Fibroblast of peridontal ligament (primary cell): ENCODE results near the gene SIGLEC15.
"Not testable (repeated sequence)": the region's sequence is repeated elsewhere in the genome, so short reads cannot be mapped to it uniquely, and the experiment has no call there.

ENCODE experiments used
- DNase-seq: peaks from one replicate; pipeline ENCODE4 v3.0.0-alpha.2; 2010; ENCODE audit errors: extremely low read depth

SIGLEC15 gene

DNA sequence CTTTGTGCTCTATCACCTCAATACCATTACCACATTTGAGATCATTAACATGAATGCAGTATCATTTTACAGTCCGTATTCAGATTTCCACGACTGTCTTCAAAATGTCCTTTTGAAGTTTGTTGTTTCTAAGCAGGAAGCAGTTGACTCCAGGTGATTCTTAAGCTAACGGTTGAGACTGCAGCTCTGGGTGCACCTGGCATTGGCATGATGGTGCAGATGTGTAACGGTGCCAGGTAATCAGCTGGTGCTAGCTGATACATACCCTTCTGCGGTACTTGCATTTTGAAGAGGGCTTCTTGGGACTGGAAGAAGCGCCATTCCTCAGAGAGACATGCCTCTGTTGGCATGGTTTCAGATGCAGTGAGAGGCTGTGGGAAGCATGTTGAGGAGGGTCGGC, 19.5 kb downstream of the SIGLEC15 start:
- no peak for DNase-seq

DNA sequence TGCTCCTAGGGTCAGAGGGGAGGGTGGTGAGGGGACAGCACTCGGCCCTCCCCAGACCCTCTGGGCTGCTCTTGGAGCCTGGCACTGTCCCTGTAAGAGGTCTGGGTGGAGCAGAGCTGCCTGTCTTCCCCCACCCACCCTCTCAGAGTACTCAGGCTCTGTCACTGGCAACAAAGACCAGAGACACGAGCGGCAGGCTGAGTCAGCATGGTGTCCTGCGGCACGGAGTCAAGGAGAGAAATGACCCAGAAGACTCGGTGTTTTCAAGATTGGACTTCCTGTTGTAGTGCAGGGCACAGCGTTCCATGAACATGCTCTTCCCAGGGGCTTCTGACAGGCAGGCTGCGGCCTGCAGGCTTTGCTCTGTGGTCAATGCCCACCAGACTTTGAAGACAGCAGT, 19.9 kb downstream of the SIGLEC15 start:
- DNase-seq = no peak

DNA sequence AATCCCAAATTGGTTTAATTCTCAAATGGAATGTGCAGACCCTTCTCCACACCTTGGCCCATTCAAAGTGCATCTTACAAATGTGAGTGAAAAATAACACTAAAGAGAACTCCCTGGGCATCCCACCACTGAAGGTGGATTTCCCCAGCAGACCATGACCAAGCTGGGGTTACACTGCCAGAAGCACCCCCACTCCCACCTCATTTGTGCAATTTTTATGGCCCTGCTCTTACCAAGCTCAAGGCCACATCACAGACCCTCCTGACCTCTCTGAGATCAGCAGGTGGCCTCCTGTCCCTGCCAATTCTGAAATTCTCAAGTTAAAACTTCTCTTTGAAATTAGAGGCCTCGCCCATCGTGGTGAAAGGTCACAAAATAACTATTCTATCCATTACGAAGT, 21.6 kb downstream of the SIGLEC15 start:
- no peak for DNase-seq

DNA sequence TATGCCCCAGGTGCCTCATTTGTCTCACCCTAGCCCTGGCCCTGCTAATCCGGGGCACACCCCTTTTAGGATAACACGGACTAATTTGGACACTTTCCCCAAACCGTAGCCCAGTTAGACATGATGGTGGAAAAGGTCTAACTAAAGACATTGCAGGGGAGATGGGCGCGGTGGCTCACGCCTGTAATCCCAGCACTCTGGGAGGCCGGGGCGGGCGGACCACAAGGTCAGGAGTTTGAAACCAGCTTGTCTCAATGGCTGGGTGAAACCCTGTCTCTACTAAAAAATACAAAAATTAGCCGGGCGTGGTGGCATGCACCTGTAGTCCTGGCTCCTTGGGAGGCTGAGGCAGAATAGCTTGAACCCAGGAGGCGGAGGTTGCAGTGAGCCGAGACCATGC, 23.2 kb downstream of the SIGLEC15 start:
- DNase-seq = not testable (repeated sequence)

DNA sequence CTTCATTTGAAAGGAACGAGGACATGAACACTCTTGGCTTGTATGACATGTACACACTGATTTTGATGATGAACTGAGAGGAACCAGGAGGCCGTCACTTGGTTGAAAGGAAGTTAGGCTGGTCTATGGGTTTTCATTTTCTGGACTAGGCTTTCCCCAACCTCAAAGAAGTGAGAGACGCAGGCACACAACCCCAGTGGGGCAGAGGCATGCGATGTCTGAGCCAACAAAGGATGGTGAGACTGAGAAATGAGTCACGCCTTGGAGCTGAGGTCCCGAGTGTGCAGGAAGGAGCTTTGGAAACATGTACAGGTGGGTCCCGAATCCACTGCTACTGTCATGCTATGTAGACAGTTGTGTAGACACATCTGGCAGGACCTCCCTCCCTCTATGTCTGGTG, 24.1 kb downstream of the SIGLEC15 start:
- no peak for DNase-seq

DNA sequence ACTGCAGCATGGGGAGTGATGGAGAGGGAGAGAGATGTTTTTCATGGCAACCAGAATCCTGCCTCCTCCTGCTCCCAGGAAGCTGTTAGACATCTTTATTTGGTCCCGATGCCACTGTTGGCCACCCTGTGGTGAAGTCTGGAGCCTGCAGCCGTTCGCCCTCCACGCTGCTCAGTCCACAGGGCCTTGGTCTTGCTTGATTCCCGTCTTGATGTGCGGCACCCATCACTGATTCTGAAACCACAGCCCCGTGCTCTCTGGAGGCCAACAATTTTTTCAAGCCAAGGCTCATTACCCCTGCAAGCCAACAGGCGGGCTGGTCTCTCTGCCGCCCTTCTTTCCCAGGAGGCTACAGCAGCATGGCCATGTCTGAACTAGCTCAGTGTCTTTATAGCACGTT, 24.5 kb downstream of the SIGLEC15 start:
- DNase-seq = no peak

DNA sequence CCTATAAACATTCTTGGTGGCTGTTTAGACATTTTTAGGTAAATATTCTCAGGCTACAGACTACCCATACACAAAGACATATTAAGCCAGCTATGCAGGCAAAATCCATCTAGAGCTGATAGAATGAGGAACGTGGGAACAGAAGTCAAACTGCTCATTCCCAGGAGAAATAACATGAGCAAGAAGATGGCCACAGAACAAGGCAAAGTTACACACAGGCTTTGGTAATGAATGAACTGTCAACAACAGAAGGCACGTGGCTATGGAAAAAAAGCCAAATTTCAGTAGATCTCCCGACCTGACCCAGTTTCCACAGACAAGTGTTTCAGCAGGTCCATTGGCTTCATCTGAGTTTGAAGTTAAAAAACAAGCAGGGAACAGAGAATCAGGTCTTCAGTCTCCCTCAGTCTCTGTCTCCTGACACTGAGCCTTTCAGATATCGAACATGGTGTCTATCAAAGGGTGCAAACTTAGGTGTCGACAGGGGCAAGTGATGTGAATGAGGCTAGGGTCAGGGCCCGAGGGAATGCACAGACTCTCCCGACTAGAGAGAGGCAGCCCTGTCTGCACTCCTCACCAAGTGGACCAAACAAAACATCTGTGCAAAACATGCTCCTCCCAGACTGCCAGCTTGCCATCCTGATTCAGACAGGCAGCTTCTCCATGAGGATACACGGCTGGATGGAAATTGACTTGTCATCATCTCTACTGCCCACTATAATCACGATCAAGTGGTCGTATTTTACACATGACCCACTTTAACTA, 25.9 kb downstream of the SIGLEC15 start:
- no peak for DNase-seq

DNA sequence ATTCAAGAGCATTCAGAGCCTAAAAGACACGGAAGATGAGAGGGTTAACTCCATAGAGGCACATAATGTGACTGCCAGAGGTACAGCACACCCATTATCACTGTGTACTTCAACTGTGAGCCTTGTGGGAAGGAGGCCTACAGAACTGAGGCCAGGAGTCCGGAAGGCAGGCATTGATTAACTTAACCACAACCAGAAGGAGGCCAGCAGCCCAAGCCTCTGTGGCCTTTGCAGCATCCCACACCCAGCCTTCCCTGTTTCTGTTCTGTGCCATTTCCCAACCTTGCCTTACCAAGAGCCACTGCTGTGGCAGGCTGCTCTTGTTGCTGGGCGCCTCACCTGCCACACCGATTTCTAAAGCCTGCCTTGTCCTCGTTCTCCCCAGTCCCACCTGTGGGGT, 27.2 kb downstream of the SIGLEC15 start:
- DNase-seq = no peak

DNA sequence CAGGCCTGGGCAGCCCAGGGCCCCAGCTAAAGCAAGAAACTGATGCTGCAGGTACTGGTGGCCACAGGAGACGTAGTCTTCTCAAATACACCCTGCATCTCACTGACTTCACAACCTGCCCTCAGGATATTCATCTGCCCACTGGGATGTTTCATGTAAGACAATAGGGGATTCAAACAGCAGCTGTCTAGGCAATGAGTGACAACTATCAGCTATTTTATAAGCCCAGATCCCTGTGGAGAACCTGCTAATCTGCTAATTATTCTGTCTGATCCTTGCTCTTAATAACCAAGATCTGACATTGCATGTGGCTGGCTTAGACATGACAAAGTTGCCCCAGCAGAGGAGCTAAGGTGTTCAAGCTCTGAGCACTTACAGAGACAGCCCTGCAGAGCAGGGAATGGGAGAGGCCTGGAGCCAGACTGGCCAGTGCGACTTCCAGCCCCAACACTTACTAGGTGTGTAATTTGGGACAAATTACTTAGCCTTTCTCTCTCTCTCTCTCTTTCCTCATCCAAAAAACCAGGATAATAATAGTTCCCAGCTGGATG, 28.6 kb downstream of the SIGLEC15 start:
- DNase-seq = no peak

DNA sequence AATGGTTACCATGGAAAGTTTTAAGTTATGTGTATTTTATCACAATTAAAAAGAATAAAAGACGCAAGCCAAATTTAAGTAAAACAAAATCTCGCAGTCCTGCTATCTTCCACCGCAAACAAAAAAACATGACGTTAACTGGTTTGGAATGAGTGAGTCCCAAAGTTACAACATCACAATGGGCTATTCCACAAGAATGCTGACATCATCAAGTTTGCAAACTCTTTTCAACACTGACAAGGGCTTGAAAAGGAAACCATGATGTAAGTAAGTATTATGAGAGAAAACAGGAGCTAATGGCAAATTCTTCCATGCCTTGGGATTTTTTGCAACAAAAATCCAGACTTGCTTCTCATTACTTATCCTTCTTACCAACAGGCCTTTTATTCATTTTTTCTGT, 31.1 kb downstream of the SIGLEC15 start:
- peak; percentile 86 for DNase-seq

DNA sequence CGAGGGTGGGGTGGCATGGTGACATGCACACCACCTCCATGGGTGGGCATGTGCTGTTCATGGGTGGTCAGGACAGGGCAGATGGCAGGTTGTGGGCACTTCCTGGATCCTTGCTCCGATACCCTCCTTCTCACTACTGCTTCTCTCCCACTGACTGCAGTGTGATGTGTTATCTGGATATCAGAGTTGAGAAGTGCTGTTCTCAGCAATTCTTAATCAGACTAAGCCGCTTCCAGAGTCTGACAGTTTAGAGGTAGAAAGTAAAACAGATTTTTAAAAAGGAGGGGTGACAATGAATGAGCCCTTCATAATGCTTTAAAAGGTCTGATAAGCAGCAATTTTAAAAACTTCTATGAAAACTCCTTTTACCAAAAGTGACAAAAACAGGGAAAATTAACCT, 33.9 kb downstream of the SIGLEC15 start:
- DNase-seq = no peak

DNA sequence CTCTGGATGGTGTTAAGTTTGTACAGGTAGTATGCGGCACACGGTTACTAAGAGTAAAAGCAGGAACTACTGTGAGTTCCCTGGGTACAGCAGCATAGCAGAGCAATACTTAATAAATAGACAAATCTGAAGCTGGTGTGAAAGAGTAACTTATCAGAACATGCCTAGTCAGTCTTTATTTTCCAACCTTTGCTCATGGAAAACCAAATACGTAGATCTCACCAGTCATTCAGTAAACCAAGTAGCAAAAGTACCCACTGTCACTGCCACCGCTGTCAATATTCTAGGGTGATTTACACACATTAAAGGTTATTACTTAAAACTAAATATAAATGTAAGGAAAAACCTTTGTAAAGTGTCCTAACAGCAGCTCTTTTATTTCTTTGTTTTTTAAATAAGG, 35.0 kb downstream of the SIGLEC15 start:
- DNase-seq = no peak

DNA sequence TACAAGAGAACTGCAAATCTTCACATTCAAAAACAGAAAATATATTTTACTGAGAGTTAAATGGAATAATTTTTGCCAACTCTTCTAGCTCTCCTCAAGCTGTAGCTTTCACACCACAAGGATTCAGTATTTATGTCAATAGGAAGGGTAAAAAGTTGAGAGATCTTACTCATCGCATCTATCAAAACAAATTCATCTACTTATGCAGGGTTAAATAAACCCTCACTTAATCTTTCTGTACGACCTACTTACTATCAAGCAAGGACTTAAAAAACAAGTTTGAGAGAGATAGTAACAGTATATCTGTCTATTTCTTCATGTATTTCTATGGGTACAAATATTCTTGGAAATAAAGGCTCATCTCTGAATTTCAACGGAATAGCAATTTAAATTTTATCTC, 35.5 kb downstream of the SIGLEC15 start:
- DNase-seq = no peak

DNA sequence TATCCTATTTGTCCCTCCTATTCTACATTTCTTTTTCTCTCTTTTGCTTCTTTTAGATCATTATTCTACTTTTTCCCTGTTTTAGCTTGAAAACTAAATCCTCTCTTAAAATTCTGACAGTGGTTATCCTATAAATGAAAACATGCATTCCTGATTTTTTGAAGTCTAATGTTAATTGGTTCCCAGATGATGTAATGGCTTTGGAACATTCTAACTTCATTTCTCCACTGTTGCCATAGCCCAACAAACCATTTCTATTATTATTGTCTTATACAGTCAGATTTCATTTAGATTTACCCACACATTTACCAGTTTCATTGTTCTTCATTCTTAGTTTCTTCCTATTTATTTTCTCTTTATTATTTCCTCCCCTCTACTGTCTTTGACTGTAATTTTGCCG, 36.5 kb downstream of the SIGLEC15 start:
- peak; percentile 67 for DNase-seq

DNA sequence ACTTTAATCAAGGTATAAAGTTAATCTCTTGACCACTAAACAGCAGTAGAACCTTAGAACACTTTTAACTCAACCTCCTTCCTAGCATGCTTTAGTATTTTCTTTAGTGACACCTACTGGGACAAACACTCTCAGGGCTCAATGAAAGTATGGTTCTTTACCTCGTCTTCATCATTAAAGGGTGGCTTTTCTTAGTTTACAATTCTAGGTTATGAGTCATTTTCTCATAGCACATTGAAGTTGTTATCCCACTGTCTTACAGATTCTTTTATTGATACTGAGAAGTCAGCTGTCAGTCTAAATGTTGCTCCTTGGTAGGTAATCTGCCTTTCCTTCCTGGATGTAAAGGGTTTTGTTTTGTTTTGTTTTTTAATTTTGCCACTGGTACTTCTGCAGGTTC, 38.0 kb downstream of the SIGLEC15 start:
- no peak for DNase-seq

DNA sequence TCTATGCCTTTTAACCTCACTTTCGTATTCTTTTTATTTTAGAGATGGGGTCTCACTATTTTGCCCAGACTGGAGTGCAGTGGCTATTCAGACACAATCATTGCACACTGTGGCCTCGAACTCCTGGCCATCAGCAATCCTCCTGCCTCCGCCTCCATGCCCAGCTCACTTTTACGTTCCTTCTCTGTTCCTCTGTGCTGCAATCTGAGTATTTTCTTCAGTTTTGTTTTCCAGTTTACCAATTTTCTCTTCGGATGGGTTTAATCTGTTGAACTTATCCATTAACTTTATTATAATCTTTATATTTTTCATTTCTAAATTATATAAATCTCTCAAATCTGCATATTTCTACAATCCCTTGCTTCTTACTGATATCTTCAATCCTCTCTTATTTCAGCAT, 38.6 kb downstream of the SIGLEC15 start:
- DNase-seq = no peak

DNA sequence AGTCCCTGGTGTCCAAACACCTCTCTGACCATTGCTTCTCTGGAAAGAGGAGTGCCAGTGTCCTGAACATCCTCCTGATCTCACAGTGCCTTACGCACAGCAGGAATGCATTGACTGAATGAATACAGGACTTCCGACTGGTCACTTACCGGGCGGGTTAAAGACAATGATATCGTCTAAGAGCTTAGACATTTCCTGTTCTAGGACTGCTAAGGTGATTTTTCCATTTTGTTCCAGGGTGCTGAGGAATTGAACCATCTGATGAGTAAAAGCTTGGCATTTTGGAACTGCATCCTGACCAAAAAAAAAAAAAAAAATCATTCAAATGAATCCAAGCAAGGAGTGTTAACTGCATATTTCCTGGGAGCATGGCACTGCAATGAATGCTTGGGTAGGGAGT, 40.0 kb downstream of the SIGLEC15 start:
- DNase-seq = no peak

DNA sequence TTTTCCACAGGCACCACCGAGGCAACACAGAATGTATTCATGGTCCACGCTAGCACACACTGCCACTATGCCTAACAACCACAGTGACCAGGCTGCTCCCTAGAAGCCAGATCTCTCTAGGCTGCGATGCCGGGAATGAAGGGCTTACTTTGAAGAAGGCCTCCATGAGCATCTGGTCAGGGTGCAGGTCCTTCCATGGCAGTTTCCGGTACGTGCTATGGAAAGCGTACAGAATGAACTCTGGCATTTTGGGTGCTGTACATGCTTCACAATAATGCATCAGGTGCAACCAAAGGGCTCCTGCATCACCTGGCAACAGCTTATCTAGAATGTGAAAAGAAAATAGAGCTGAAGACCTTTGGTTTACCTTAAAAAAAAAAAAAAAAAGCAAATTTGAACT, 44.9 kb downstream of the SIGLEC15 start:
- DNase-seq = no peak

DNA sequence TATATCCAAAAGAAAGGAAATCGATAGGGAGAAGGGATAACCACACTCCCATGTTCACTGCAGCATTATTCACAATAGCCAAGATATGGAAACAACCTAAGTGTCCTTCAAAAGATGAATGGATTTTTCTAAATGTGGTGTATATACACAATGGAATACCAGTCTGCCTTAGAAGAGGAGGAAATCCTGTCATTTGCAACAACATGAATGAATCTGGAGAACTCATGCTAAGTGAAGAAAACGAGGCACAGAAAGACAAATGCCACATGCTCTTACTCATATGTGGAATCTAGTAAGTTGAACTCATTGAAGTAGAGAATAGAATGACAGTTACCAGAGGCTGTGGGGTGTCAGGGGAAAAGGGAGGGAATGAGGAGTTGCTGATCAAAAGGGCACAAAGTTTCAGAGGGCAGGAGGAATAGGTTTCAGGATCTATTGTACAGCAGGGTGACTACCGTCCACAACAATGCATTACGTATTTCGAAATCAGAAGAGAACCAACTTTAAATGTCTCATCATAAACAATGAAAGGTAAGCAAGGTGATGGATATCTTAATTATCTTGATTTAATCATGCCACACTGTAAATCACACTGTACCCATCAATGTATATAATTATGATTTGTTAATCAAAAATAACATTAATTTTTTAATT, 46.1 kb downstream of the SIGLEC15 start:
- no peak for DNase-seq

DNA sequence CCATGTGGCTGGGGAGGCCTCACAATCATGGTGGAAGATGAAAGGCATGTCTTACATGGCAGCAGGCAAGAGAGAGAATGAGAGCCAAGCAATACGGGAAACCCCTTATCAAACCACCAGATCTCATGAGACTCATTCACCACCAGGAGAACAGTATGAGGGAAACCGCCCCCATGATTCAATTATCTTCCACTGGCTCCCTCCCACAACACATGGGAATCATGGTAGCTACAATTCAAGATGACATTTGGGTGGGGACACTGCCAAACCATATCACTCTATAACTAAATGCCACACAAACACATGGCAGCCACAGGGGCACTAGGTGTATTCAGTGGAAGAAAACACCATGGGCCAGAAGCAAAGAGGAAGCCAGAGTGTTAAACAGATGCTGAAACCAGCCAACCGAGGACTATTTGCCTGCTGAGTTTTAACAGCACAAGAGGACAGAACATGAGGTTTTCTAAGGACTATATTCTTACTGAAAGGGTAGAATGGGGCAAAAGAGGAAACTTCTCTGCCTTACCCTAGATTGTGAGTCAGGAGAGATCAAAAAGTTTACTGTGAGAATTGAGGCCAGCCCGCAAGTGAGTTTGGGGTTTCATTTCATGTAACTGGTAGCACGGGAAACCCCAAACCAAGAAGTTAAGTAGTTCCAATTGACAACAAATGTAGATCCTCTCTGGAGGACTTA, 49.2 kb downstream of the SIGLEC15 start:
- DNase-seq = no peak

DNA sequence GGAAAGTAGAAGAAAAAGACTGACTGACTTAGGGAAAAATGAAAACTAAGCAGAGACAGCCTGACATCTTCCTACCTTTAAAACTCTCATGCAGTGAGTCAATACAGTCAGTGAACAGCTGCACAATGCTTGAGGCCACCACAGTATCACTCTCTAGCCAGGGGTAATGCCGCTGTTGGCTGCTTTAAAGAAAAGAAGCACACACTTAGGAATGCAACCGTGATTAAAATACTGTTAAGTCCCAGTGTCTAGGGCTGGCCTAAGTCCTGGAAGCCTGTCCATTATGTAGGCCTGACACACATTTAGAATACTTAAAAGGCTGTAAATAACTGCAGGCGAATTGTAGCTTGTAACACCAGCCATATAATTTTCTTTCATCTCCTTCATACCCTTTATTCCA, 50.7 kb downstream of the SIGLEC15 start:
- no peak for DNase-seq

DNA sequence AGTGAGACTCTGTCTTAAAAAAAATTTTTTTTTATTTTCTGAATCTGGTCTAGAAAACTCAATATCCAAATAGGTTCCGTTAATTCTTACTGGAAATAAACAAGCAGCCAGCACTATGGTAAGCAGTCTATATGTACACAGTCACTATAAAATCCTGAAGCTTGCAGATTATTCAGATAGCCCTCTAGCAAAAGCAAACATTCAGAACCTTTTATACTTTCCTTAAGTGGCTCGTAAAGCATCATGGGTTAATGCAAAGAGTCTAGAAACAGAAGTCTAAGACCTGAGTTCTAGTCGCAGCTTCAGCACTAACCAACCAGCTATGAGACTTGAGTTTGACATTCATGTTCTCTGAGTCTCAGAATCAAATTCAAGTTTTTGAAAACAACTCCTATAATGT, 51.9 kb downstream of the SIGLEC15 start:
- no peak for DNase-seq
